ENCODE measurements around the gene DBNDD1.
"Not testable (repeated sequence)": the region's sequence is repeated elsewhere in the genome, so short reads cannot be mapped to it uniquely, and the experiment has no call there.

GRCh38 chr16:90056521-90056920, 37.3 kb upstream of the DBNDD1 start:
- TF ChIP-seq CTCF, POLR2A (IDR thresholded peaks at IDR 0.05): not testable (repeated sequence)

Measured in thyroid gland (tissue), 4 donors.